HG02981 (cell line): ENCODE measurements around the gene HACD1.
"Not testable (repeated sequence)": the region's sequence is repeated elsewhere in the genome, so short reads cannot be mapped to it uniquely, and the experiment has no call there.

Experiments used
- ATAC-seq: cut with Tn5 transposase; IDR thresholded peaks from one replicate; pipeline ENCODE4 v1.9.1; 2021; ENCODE audit warnings: mild to moderate bottlenecking, moderate library complexity; ENCODE audit not compliant: unreplicated experiment

HACD1 gene

GRCh38 chr10:17587321-17587720, 29.9 kb downstream of the HACD1 start:
- ATAC-seq, result not testable (repeated sequence)

DNA sequence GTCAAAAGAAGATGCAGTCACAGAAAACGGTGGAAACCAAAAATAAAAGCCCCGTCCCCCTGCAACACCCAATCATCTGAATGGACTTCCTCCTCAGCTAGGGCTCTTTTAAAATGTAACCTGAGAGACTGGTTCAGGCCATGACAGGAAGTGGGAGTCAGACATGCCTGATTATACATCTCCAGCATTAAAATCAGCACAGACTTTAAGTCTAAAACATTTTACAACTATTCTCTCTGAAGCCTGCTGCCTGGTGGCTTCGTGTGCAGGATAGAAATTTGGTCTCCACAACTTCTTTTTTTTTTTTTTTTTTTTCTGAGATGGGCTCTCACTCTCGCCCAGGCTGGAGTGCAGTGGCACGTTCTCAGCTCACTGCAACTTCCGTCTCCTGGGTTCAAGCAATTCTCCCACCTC, 30.3 kb downstream of the HACD1 start:
- ATAC-seq, result peak; percentile 48

DNA sequence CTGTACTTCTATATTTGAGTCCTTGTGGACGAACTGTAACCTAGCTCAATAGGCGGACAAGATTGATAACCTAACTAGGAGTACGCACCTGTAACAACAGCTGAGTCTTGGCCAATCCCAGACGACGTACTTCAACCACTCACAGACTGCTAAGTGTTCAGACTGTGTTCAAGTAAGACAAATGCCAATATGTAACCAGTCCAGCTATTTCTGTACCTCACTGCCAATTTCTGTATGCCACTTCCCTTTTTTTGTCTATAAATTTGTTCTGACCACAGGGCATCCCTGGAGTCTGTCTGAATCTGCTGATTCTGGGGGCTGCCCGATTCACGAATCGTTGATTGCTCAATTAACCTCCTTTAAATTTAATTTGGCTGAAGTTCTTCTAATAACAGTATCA, 32.2 kb downstream of the HACD1 start:
- ATAC-seq, result peak; percentile 83

GRCh38 chr10:17580885-17581284, 36.3 kb downstream of the HACD1 start:
- ATAC-seq, result no peak

- ATAC-seq, result no peak
Measured at GRCh38 chr10:17578603-17579002, 38.6 kb downstream of the HACD1 start.

- no peak for ATAC-seq
Measured at GRCh38 chr10:17576768-17577167, 40.4 kb downstream of the HACD1 start.

GRCh38 chr10:17564911-17565310, 52.3 kb downstream of the HACD1 start:
- ATAC-seq, result no peak

DNA sequence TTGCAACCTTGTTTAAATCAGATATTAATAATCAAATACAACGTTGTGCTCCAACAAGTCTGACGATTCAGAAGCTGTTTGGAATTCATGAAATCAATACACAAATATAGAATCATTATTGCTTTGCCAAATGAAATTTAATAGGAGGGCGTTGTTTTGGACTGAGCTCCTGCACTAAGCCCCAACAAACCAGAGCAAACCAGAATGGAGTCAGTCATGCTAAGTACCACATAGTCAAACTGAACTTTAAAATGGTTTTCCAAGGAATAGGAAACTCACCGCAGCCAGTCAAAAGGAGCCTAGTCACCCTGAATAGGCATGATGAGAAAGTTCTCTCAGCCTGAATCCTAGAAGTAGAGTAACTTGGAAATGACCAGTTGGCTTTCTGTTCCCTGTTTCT, 53.7 kb downstream of the HACD1 start:
- no peak for ATAC-seq

GRCh38 chr10:17562614-17563013, 54.6 kb downstream of the HACD1 start:
- no peak for ATAC-seq

DNA sequence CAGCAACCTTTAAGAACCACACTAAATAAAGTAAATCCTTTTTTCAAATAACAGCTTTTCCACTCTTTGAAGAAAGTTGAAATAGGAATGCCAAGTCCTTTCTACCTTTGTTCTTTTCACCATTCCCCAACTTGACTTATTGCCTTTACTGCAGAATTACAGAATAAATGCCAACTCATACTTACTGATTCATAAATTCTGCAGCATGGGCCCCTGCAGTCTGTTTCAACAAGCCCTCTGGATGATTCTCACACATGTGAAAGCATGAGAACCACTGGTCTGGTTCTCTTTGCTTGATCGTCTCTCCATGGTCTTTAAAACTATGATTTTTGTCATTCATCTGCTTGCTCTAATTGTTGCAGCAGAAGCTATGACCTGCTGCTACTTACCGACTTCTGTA, 56.1 kb downstream of the HACD1 start:
- ATAC-seq, result no peak

DNA sequence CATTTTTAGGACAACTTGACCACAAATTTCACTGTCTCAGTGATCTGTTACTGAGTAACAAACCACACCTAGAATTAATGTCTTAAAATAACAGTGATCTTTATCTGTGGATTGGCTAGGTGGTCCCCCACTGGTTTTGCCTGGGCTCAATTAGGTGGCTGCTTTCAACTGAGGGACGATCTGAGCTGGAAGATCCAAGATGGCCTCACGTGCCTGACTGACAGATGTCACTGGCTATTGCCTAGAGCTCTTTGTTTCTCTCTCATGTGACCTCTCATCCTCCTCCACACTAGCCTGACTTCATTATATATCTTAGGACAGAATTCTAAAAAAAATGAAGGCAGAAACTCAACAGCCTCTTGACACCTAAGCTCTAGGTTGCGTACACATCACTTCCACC, 59.7 kb downstream of the HACD1 start:
- ATAC-seq, result no peak

- no peak for ATAC-seq
Measured at GRCh38 chr10:17548770-17549169, 68.4 kb downstream of the HACD1 start.

DNA sequence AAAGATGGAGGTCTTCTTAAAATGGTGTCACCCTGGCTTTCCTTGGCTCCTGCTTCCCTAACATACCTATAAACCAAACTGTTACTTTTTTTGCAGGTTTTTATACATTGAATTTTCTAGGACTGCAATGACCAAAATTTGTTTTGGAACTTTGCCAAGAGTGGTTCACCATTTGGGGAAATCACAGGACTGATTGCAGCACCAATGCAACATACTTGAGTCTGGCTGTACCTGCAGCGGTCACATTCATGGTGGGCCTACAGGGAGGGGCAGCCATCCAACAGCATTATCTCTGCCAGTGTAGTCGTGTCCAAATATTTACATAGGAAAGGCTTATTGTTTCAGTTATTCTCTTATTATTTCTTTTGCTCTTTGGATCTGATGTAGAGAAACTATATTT, 69.0 kb downstream of the HACD1 start:
- no peak for ATAC-seq

- no peak for ATAC-seq
Measured at GRCh38 chr10:17547060-17547459, 70.1 kb downstream of the HACD1 start.

GRCh38 chr10:17544465-17544864, 72.7 kb downstream of the HACD1 start:
- no peak for ATAC-seq
